A549 (cell line): ENCODE measurements around the gene CGN.

Experiments
- ZNF302 ChIP-seq: fragments of 250-450 bp; sonication (Bioruptor Pico); IDR thresholded peaks from 2 replicates; pipeline ENCODE4 v1.9.0; 2021; ENCODE audit warnings: inconsistent platforms, mild to moderate bottlenecking, moderate library complexity
- TF ChIP-seq, protein P1 (sequence below): fragments of >200 bp; sonication (Bioruptor Twin); formaldehyde crosslinking; IDR thresholded peaks from 3 replicates; pipeline ENCODE4 v1.5.1; 2016
- TF ChIP-seq, protein P2 (sequence below): IDR thresholded peaks from 2 replicates; pipeline ENCODE4 v1.6.1; 2012

DNA sequence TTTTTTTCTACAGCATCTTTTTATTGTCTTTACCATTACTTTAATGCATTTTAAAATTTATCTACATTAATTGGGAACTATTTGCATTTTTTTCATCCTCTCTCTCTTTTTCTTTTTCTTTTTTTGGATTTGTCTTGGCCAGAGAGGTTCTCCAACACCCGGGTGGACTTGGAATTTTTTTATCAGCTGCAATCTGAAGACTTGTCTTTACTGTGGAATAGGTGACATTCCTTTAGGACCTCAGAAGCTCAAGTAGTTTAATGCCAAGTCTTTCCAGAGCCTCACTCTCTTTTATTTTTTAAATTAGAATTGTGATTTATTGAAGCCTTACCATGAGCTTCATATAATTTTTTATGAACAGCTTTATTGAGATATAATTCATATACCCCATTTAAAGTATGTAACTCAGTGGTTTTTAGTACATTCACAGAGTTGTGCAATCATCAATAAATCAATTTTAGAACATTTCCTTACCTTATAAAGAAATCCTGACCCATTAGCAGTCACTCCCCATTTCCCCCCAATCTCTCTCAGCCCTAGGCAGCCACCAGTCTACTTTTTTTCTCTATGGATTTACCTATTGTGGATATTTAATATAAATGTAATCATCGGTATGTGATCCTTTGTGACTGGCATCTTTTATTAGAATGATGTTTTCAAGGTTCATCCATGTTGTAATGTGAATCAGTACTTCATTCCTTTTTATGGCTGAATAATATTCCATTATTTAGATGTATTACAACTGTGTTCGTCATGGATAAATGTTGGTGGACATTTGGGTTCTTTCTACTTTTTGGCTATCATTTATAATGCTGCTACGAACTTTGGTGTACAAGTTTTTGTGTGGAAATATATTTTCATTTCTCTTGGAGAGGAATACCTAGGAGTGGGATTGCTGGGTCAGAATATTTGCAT is 35.1 kb downstream of the CGN start:
- TF ChIP-seq ZNF302 (CRISPR knock-in tag): no peak
- TF ChIP-seq, protein P1, sequence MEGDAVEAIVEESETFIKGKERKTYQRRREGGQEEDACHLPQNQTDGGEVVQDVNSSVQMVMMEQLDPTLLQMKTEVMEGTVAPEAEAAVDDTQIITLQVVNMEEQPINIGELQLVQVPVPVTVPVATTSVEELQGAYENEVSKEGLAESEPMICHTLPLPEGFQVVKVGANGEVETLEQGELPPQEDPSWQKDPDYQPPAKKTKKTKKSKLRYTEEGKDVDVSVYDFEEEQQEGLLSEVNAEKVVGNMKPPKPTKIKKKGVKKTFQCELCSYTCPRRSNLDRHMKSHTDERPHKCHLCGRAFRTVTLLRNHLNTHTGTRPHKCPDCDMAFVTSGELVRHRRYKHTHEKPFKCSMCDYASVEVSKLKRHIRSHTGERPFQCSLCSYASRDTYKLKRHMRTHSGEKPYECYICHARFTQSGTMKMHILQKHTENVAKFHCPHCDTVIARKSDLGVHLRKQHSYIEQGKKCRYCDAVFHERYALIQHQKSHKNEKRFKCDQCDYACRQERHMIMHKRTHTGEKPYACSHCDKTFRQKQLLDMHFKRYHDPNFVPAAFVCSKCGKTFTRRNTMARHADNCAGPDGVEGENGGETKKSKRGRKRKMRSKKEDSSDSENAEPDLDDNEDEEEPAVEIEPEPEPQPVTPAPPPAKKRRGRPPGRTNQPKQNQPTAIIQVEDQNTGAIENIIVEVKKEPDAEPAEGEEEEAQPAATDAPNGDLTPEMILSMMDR: no peak
- TF ChIP-seq, protein P2, sequence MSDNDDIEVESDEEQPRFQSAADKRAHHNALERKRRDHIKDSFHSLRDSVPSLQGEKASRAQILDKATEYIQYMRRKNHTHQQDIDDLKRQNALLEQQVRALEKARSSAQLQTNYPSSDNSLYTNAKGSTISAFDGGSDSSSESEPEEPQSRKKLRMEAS: no peak
